Endothelial cell (in vitro differentiated cells): ENCODE data around the gene ERVFRD-1. TPM values are rescaled to one million over a fixed set of nuclear protein-coding genes. Genes with fewer than 3 reads are reported as not detected.

Source experiments
- DNase-seq: peaks from one replicate; pipeline ENCODE4 v3.0.0; 2021; ENCODE audit warnings: low spot score
- H3K27ac Mint-ChIP-seq: one replicate; pipeline ENCODE4 v1.8.0; 2021; ENCODE audit warnings: mixed read lengths, inconsistent platforms; ENCODE audit not compliant: unreplicated experiment
- H3K27me3 Mint-ChIP-seq: one replicate; pipeline ENCODE4 v1.8.0; 2021; ENCODE audit warnings: mild to moderate bottlenecking, moderate library complexity, mixed read lengths, inconsistent platforms; ENCODE audit not compliant: unreplicated experiment
- H3K36me3 Mint-ChIP-seq: one replicate; pipeline ENCODE4 v1.8.0; 2021; ENCODE audit warnings: mild to moderate bottlenecking, low read depth, mixed read lengths, inconsistent platforms; ENCODE audit not compliant: unreplicated experiment
- H3K4me1 Mint-ChIP-seq: one replicate; pipeline ENCODE4 v1.8.0; 2021; ENCODE audit warnings: mild to moderate bottlenecking, mixed read lengths, inconsistent platforms; ENCODE audit not compliant: unreplicated experiment
- H3K4me3 Mint-ChIP-seq: one replicate; pipeline ENCODE4 v1.8.0; 2021; ENCODE audit warnings: mild to moderate bottlenecking, mixed read lengths, inconsistent platforms; ENCODE audit not compliant: unreplicated experiment
- H3K9me3 Mint-ChIP-seq: one replicate; pipeline ENCODE4 v1.8.0; 2021; ENCODE audit warnings: mixed read lengths, inconsistent platforms; ENCODE audit not compliant: unreplicated experiment
- total RNA-seq: library from RNA; stranded (reverse); fragmentation: NEBNext Ultra II Directional; extraction: Animal tissue kit (Norgen Biotek cat#: 25700); gene quantifications from one replicate; pipeline ENCODE4 v1.2.1, GENCODE V29; 2021; ENCODE audit not compliant: unreplicated experiment
- TF ChIP-seq, protein P1 (sequence below): fragments of 200-600 bp; sonication (generic); IDR thresholded peaks from one replicate; pipeline ENCODE4 v1.5.0; 2021; ENCODE audit warnings: antibody characterized with exemption; ENCODE audit not compliant: unreplicated experiment

Gene ERVFRD-1
- total RNA-seq, 1 donor from 2014 or later = not detected

DNA sequence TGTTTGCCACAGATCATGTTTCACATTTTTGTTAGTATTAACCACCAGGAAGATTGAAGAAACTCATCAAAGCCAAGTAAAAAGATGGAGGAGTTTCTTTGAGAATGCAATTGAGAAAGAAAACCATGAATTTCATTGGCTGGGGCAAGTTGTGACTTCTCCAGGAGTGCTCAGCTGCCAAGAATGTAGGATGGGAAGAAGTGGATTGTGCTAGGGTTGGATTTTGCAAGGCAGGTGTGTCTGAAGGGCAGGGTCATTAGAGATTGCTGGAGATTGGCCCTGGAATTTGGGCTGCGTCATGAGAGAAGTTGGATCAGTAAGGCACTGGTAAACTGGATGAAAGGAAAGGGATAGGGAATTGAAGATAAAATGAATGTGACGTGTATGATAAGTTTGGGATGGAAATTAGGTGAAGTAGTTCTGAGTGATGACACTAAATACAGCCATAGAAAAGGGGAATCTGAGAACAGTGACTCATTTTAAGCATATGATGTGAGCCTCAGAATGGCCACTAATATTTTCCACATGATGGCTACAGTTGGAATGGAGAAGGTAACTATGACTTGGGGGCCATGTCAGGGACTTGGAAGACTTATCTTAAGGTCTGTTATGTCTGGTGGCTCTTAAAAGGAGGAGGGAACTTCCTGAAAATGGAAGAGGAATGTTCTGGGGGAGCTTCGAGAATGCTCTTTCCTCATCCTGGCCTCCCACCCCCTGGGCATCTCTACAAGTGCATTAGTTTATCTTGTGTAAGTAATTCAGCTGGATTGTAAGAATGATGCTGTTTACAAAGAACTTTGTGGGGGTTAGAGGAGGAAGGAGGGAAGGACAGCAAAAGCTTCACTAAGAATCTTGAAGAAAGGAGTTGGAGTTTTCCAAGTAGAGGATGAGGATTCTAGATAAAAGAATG, 27.8 kb upstream of the ERVFRD-1 start:
- no peak overlapping the region for H3K4me3 Mint-ChIP-seq
- peaks cover 7% of the 10 kb centered on the region for H3K4me1 Mint-ChIP-seq
- no peak overlapping the region for H3K27ac Mint-ChIP-seq
- TF ChIP-seq, protein P1, sequence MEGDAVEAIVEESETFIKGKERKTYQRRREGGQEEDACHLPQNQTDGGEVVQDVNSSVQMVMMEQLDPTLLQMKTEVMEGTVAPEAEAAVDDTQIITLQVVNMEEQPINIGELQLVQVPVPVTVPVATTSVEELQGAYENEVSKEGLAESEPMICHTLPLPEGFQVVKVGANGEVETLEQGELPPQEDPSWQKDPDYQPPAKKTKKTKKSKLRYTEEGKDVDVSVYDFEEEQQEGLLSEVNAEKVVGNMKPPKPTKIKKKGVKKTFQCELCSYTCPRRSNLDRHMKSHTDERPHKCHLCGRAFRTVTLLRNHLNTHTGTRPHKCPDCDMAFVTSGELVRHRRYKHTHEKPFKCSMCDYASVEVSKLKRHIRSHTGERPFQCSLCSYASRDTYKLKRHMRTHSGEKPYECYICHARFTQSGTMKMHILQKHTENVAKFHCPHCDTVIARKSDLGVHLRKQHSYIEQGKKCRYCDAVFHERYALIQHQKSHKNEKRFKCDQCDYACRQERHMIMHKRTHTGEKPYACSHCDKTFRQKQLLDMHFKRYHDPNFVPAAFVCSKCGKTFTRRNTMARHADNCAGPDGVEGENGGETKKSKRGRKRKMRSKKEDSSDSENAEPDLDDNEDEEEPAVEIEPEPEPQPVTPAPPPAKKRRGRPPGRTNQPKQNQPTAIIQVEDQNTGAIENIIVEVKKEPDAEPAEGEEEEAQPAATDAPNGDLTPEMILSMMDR = no peak
- H3K9me3 Mint-ChIP-seq = no peaks in the 10 kb centered on the region
- DNase-seq = no peak
- H3K27me3 Mint-ChIP-seq = no peaks in the 10 kb centered on the region
- H3K36me3 Mint-ChIP-seq = no peaks in the 10 kb centered on the region

DNA sequence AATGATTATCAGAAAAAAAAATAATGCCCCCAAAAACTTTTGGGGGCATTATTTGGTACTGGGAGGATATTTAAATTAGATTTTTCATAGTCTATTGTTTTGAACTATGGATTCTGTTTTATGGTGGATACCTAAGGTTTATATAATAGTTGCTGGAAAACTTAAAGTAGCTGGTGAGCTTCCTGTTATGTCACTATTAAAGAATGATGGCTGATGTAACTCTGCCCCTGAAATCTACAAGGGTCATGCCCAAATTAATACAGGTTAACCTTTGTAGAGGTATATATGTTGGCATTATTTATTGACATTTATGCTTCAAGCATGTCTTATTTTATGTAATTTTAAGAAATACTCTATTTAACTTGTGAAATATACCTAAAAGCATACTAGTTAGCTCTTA, 25.3 kb upstream of the ERVFRD-1 start:
- no peak overlapping the region for H3K27ac Mint-ChIP-seq

DNA sequence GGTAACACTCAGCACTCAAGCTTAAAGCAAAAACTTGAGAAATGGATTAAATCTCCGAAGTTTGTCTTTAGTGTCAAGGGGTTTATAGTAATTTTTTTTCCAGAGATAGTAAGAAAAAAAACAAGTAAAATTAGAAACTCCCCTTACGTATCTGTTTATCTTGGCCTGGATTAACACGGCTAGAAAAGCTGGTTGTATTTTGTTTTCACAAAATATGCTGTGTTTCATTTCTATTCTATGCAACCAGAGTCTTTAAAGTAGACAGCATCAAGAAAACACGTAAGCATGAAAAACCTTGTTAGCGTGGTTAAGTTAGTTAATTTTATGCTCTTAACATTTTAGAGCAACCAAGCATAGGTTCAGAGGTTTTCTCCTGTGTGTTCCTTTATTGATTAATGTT, 21.8 kb upstream of the ERVFRD-1 start:
- Mint-ChIP-seq H3K36me3 (no peaks in the 10 kb centered on the region), H3K27me3 (no peaks in the 10 kb centered on the region), H3K4me1 (no peaks in the 10 kb centered on the region), H3K4me3 (no peak overlapping the region), H3K9me3 (no peaks in the 10 kb centered on the region), H3K27ac (no peak overlapping the region)
- TF ChIP-seq, protein P1 = no peak
- no peak for DNase-seq

More for the DNA sequence above, 25.3 kb upstream of the ERVFRD-1 start:
- H3K4me1 Mint-ChIP-seq = peaks cover 7% of the 10 kb centered on the region
- no peaks in the 10 kb centered on the region for H3K27me3 Mint-ChIP-seq
- H3K9me3 Mint-ChIP-seq = no peaks in the 10 kb centered on the region
- H3K4me3 Mint-ChIP-seq = no peak overlapping the region
- no peak for DNase-seq
- no peaks in the 10 kb centered on the region for H3K36me3 Mint-ChIP-seq
- TF ChIP-seq, protein P1 = no peak

DNA sequence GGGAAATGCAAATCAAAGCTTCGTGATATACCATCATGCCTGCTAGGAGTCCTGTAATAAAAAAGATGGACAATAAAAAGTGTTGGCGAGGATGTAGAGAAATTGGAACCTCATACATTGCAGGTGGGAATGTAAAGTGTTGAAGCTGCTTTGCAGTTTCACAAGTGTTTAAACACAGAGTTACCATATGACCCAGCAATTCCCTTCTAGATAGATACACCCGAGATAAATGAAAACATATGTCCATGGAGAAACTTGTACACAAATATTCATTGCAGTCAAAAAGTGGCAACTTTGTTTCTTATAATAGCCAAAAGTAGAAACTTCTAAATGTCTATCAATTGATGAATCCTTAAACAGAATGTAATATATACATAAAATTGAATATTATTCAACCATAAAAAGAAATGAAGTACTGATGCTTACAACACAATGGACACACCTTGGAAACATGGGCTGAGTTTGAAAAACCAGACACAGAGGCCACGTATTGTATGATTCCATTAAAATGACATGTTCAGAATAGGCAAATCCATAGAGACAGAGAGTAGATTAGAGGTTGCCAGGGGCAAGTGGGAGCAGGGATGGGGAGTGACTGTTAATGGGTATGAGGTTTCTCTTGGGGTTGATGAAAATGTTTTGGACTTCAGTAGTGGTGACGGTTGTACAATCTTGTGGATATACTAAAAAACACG, 20.8 kb upstream of the ERVFRD-1 start:
- Mint-ChIP-seq H3K4me3 (no peak overlapping the region), H3K27me3 (no peaks in the 10 kb centered on the region), H3K27ac (no peak overlapping the region), H3K4me1 (no peaks in the 10 kb centered on the region), H3K36me3 (no peaks in the 10 kb centered on the region), H3K9me3 (no peaks in the 10 kb centered on the region)
- DNase-seq = no peak
- TF ChIP-seq, protein P1 = no peak

DNA sequence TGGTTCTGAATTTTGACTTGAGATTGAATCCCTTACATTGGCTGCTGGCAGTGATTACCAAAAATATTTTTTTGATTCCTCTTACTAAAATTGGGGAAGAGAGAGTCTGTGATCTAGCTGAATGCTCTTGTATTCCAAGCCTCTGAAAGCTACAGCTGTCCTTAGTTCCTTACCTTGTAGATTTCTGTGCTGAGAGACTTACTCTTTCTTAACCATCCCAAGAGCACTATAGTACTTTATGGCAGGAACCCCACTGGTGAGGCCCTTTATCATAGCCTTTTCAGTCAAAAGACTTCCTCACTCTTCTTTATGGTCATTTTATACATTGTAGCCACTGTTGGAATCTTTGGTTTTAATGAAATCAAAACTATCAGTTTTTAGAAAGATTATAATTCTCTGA, 19.1 kb upstream of the ERVFRD-1 start:
- no peak for DNase-seq
- H3K27me3 Mint-ChIP-seq = no peaks in the 10 kb centered on the region
- no peaks in the 10 kb centered on the region for H3K9me3 Mint-ChIP-seq
- H3K27ac Mint-ChIP-seq = no peak overlapping the region
- no peaks in the 10 kb centered on the region for H3K4me1 Mint-ChIP-seq
- H3K36me3 Mint-ChIP-seq = no peaks in the 10 kb centered on the region
- no peak overlapping the region for H3K4me3 Mint-ChIP-seq
- TF ChIP-seq, protein P1 = no peak
